Neuron (in vitro differentiated cells): ENCODE measurements around the gene NOS1AP.

Experiments
- H2AFZ ChIP-seq: one replicate; pipeline ENCODE4 v1.6.1; 2013; ENCODE audit warnings: low read depth, mild to moderate bottlenecking, inconsistent platforms, low read length, moderate library complexity
- H3K27me3 ChIP-seq: one replicate; pipeline ENCODE4 v1.6.1; 2013; ENCODE audit warnings: low read length; ENCODE audit not compliant: insufficient read depth
- H3K36me3 ChIP-seq: one replicate; pipeline ENCODE4 v1.6.1; 2013; ENCODE audit warnings: low read length; ENCODE audit not compliant: insufficient read depth
- H3K4me1 ChIP-seq: one replicate; pipeline ENCODE4 v1.6.1; 2013; ENCODE audit warnings: low read length; ENCODE audit not compliant: insufficient read depth
- H3K4me3 ChIP-seq: 2 replicates; pipeline ENCODE4 v1.5.1; 2013; ENCODE audit warnings: mild to moderate bottlenecking, low read length, moderate library complexity
- H3K9me3 ChIP-seq: one replicate; pipeline ENCODE4 v1.6.1; 2013; ENCODE audit warnings: low read length

Gene NOS1AP

DNA sequence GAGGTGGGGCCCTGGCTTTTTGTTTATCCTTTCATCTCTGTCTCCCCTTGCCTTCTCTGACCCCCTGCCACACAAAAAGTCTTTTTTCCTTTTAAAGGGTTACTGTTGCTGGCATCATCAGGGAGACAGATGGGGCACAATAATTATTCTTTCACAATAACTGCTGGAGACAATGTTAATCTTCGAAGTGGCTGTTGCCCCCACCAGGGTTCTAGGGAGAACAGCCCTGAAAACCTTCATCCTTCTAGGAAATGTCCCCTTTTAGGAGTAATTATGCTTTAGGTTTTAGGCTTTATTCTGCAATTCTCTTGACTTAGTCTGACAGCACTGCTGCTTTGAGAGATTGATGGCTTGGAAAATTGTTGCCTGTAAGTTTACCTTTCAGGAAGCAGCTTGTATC is 150.0 kb downstream of the NOS1AP start:
- Histone ChIP-seq H3K4me3 (no peak overlapping the region), H3K36me3 (no peaks in the 10 kb centered on the region), H2AFZ (no peak overlapping the region), H3K9me3 (no peaks in the 10 kb centered on the region), H3K27me3 (no peaks in the 10 kb centered on the region), H3K4me1 (peaks cover 54% of the 10 kb centered on the region)

DNA sequence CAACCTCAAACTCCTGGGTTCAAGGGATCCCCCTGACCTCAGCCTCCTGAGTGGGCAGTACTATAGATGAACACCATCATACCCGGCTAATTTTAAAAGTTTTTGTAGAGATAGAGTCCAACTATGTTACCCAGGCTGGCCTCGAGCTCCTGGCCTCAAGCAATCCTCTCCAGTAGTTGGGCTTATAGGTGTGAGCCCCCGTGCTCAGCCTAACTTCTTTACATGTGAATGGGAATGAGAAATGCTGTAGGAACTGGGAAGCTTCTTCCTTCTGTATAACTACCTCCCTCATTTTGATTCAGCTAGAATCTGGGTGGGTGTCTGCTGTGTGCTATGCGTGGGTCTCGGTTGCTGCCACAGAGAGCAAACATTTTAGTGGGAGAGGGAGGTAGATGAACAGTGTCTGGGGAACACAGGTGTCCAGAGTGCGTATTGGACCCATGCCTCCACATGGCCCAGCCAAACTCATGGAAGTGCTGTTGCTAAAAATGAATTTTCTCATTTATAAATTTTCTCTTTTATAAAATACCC is 150.6 kb downstream of the NOS1AP start:
- peaks cover 51% of the 10 kb centered on the region for H3K4me1 ChIP-seq
- no peaks in the 10 kb centered on the region for H3K36me3 ChIP-seq
- H3K27me3 ChIP-seq: no peaks in the 10 kb centered on the region
- no peak overlapping the region for H2AFZ ChIP-seq
- H3K9me3 ChIP-seq: no peaks in the 10 kb centered on the region
- no peak overlapping the region for H3K4me3 ChIP-seq

DNA sequence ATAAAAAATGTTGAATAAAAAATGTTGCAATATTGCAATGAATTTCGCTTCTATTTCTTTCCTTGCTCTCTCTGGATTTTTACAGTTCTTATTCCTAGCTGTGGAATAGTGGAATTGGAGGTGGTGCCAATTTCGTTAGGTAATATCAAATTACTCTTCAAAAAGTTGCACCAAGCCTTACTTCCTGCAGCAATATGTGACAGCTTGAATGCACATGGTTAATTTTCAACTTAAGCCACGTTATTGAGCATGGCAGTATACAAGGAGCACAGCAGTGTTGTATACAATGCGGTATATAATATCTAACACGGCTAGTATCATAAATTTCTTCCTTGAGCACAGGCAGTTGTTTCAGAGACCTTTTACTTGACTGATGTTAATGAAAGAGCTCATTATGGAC is 152.5 kb downstream of the NOS1AP start:
- no peaks in the 10 kb centered on the region for H3K9me3 ChIP-seq
- H3K4me1 ChIP-seq: peaks cover 41% of the 10 kb centered on the region
- no peaks in the 10 kb centered on the region for H3K27me3 ChIP-seq
- no peak overlapping the region for H3K4me3 ChIP-seq
- no peak overlapping the region for H2AFZ ChIP-seq
- no peaks in the 10 kb centered on the region for H3K36me3 ChIP-seq

DNA sequence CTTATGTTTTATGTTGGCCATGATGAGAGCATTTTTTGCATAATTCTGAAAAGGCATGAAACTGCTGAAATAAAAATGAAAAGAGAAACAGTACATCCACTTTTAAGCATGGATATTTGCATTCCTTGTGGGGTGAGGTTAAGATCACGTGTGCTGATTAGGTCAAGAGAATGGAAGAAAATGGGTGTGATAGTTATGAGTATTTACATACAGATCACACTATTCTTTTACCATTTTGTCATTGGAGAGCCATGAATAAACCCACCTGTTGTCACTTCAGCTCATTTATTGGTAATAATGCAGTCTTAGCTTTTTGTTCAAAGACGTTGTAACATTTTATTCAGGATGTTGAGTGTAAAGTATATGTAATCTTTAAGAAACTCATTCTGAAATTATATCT is 153.2 kb downstream of the NOS1AP start:
- Histone ChIP-seq H3K9me3 (no peaks in the 10 kb centered on the region), H2AFZ (no peak overlapping the region), H3K4me1 (peaks cover 37% of the 10 kb centered on the region), H3K36me3 (no peaks in the 10 kb centered on the region), H3K4me3 (no peak overlapping the region), H3K27me3 (no peaks in the 10 kb centered on the region)

DNA sequence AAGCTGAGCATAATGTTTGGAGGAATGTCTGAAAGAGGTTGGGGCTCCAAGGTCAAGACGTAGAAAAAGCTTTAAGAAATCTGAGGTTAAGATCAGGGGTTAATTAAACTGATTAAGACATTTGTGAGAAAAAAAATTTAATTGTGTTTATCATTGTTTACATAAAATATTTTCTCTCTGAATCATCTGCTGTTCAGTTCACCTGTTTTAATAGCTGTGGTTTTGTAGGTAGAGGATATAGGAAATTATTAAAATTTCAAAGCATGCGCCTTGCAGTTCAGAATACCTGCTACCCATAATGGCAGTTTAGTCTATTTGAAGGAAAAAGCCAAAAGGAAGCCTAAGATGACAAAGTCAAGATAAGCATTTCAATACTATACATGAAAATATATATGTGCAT is 154.0 kb downstream of the NOS1AP start:
- no peak overlapping the region for H3K4me3 ChIP-seq
- H3K4me1 ChIP-seq: peaks cover 30% of the 10 kb centered on the region
- H2AFZ ChIP-seq: no peak overlapping the region
- H3K9me3 ChIP-seq: no peaks in the 10 kb centered on the region
- no peaks in the 10 kb centered on the region for H3K36me3 ChIP-seq
- H3K27me3 ChIP-seq: no peaks in the 10 kb centered on the region

DNA sequence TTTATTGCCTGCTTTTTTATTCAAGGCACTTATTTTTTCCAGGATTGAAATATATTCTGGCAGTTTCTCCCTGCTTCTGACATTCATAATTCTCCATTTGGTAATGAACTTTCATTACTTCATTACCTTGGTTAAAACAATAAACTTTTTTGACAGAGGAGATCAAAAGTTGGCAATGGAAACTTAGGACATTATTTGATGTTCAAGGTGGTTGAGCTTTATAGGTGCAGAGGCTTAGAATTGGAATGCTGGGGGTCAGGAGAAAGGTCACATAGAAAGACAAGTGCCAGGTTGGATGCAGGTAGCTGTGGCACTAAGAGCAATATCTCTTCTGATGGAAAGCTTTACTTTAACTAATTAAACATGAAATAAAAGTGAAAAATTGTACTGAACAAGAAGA is 154.8 kb downstream of the NOS1AP start:
- no peak overlapping the region for H2AFZ ChIP-seq
- no peaks in the 10 kb centered on the region for H3K27me3 ChIP-seq
- no peaks in the 10 kb centered on the region for H3K9me3 ChIP-seq
- no peaks in the 10 kb centered on the region for H3K36me3 ChIP-seq
- H3K4me3 ChIP-seq: no peak overlapping the region
- H3K4me1 ChIP-seq: peaks cover 22% of the 10 kb centered on the region

DNA sequence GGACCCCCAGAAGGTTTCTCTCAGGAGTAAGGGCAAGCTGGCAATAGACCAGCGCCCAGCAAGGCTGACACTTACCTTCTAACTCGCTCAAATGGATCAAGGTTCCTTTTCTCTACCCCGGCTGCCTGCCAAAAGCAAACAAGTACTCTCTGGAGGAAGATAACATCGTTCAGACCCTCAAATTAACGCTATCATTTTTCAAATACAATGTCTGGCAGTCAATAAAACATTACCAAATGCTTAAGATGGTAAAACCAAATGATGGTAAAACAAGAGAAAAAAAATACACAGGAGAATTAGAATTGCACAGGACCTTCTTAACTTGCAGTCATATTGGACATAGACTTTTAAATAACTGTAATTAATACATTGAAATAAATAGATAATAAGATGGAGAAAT is 159.1 kb downstream of the NOS1AP start:
- H3K9me3 ChIP-seq: no peaks in the 10 kb centered on the region
- peaks cover 9% of the 10 kb centered on the region for H3K4me1 ChIP-seq
- no peak overlapping the region for H3K4me3 ChIP-seq
- H2AFZ ChIP-seq: no peak overlapping the region
- no peaks in the 10 kb centered on the region for H3K36me3 ChIP-seq
- no peaks in the 10 kb centered on the region for H3K27me3 ChIP-seq

DNA sequence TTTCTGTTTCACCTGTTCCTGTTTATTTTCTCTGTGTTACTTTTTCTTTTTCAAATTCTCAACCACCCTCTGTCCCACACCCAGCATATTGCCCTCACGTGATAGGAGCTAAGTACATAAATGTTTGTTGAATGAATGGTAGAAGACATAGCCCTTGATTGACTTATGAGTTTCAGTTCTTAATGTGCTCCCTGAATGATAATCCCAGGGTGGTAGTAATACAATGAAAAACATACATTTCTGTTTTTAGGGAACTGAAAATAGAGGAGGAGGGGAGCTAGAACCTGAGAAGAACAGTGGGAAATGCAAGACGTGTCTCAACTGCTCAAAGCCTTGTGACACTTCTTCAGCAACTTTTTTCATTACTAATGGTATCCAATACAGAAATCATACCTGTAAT is 160.1 kb downstream of the NOS1AP start:
- no peaks in the 10 kb centered on the region for H3K36me3 ChIP-seq
- H3K27me3 ChIP-seq: no peaks in the 10 kb centered on the region
- H2AFZ ChIP-seq: no peak overlapping the region
- H3K4me1 ChIP-seq: peaks cover 7% of the 10 kb centered on the region
- H3K9me3 ChIP-seq: no peaks in the 10 kb centered on the region
- no peak overlapping the region for H3K4me3 ChIP-seq

DNA sequence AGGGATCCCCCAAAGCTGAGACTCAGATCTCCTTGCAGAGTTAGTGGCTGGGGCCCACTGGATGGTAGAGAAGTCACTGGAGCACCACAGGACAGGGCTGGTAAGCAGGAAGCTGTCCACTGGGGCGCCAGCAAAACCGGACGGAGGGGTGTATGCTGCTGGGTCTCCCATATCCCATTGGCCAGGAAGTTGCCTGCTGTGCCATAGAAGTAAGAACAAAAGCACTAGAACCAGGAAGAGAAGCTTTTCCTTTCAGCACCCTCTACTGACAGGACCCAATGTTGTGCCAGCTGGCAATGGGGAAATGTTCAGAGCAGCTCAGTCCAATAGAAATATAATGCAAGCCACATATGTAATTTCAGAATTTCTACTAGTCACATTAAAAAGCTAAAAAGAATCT is 160.6 kb downstream of the NOS1AP start:
- H3K4me1 ChIP-seq: peaks cover 7% of the 10 kb centered on the region
- no peaks in the 10 kb centered on the region for H3K36me3 ChIP-seq
- no peak overlapping the region for H3K4me3 ChIP-seq
- H2AFZ ChIP-seq: no peak overlapping the region
- H3K27me3 ChIP-seq: no peaks in the 10 kb centered on the region
- H3K9me3 ChIP-seq: no peaks in the 10 kb centered on the region

DNA sequence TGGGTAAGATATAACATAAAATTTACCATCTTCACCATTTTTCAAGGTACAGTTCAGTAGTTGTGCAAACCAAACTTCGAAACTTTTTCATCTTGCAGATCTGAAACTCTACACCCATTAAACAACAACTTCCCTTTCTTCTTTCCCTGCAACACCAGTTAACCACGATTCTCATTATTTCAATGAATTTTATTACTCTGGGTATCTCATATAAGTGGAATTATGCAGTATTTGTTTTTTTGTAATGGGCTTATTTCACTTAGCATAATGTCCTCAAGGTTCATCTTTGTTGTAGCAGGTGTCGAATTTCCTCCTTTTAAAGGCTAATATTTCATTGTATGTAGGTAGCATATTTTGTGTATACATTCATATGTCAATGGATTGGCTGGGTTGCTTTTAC is 161.0 kb downstream of the NOS1AP start:
- Histone ChIP-seq H3K4me3 (no peak overlapping the region), H3K36me3 (no peaks in the 10 kb centered on the region), H3K9me3 (no peaks in the 10 kb centered on the region), H3K4me1 (peaks cover 7% of the 10 kb centered on the region), H3K27me3 (no peaks in the 10 kb centered on the region), H2AFZ (no peak overlapping the region)

DNA sequence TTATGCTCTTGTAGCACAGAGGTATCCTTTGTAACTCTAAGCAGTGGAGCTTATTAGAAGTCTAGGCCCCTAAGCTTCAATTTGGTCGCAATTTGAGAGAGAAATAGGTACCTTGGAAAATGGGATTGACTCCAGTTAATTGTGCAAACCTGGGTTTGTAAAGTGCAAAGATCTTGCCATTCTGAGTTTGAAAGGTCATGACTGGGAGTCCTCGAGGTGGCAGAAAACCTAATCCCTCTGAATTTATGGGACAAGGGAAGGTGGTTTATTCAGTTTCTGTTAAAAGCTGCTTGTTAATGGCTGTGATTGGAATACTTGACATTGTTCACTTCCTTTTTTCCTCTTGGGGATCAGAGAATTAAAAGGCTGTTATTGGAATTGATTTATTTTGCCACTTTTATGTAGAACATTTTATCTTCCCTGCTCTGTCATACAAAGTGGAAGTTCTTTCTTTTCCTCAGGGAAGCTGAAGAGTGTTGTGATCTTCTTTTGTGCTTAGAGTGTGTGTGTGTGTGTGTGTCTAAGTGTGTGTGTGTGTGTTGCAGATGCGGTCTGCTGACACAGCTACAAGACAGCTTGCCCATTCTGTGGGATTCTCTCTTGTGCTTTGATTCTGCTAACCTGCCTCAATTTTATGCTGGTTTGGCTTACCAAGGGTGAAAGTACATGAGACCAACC is 162.7 kb downstream of the NOS1AP start:
- Histone ChIP-seq H2AFZ (no peak overlapping the region), H3K4me3 (no peak overlapping the region), H3K27me3 (no peaks in the 10 kb centered on the region), H3K36me3 (no peaks in the 10 kb centered on the region), H3K9me3 (no peaks in the 10 kb centered on the region), H3K4me1 (peaks cover 11% of the 10 kb centered on the region)

DNA sequence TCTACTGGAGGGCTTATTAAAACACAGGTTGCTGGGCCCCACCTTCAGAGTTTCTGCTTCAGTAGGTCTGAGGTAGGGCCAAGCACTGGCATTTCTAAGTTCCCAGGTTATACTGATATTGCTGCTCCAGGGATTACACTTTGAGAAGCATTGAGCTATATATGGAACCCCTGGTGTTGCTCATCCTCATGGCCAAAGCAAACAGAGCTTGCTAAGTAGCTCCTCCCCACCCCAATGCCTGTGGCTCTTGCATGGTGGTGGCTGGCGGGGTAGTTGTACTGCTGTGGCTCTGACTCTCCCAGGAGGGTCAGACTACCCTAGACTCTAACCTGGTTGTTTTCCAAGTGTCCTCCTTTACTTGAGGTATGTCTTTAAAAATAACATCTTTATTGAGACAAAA is 163.6 kb downstream of the NOS1AP start:
- no peaks in the 10 kb centered on the region for H3K9me3 ChIP-seq
- peaks cover 11% of the 10 kb centered on the region for H3K4me1 ChIP-seq
- no peaks in the 10 kb centered on the region for H3K27me3 ChIP-seq
- no peaks in the 10 kb centered on the region for H3K36me3 ChIP-seq
- no peak overlapping the region for H3K4me3 ChIP-seq
- H2AFZ ChIP-seq: no peak overlapping the region

DNA sequence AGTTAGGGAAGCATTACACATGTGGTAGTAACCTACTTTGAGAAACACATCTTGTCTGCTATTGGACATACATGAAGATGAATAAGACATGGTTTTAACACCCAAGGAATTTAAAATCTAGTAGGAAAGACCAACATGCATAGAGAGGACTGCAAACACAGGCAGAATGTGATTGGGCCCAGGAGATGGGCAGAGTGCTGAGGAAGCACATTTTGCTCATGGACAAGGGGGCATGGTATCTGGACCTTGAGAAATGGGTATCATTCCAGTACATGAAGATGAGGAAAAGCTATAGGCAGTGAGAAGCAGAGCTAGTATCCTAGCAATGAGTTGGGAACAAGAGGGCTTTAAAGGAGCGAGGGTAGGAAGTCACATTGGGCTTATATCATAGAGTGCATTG is 164.4 kb downstream of the NOS1AP start:
- H3K4me1 ChIP-seq: peaks cover 11% of the 10 kb centered on the region

DNA sequence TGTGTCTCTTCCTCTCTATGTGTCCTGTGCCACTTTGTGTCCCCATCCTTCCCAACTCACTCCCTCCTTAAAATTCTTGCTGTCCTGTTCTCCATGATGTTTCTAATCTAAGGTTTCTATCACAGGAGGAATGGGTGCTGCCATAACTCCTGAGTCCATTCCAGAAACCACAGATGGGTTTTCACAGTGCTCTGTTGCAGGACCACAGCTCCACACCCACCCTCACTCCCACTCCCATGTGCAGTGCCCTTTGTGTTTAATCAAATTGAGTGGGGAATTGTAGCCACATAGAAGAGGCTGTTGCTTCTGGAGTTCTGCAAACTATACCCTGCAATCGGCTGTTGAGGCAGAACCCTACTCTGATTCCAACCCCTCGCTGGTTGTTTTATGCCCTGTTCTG is 165.1 kb downstream of the NOS1AP start:
- Histone ChIP-seq H3K36me3 (no peaks in the 10 kb centered on the region), H3K4me3 (no peak overlapping the region), H2AFZ (no peak overlapping the region), H3K27me3 (no peaks in the 10 kb centered on the region), H3K9me3 (no peaks in the 10 kb centered on the region), H3K4me1 (peaks cover 15% of the 10 kb centered on the region)

More for the DNA sequence above, 164.4 kb downstream of the NOS1AP start:
- no peaks in the 10 kb centered on the region for H3K36me3 ChIP-seq
- H3K9me3 ChIP-seq: no peaks in the 10 kb centered on the region
- H3K4me3 ChIP-seq: no peak overlapping the region
- H2AFZ ChIP-seq: no peak overlapping the region
- no peaks in the 10 kb centered on the region for H3K27me3 ChIP-seq
